HEK293 (cell line): ENCODE data around the gene RPUSD4.

Experiments used
- ATF2 ChIP-seq: fragments of 450-650 bp; formaldehyde crosslinking; IDR thresholded peaks from 2 replicates; pipeline ENCODE4 v1.5.1; 2016; ENCODE audit warnings: missing biosample characterization, missing genetic modification characterization, low read depth
- KLF1 ChIP-seq: fragments of 450-650 bp; formaldehyde crosslinking; IDR thresholded peaks from 2 replicates; pipeline ENCODE4 v1.5.1; 2016; ENCODE audit warnings: missing biosample characterization, missing genetic modification characterization
- KLF8 ChIP-seq: fragments of 450-650 bp; formaldehyde crosslinking; IDR thresholded peaks from 2 replicates; pipeline ENCODE4 v1.5.1; 2016; ENCODE audit warnings: missing biosample characterization, missing genetic modification characterization
- REPIN1 ChIP-seq: fragments of 450-650 bp; formaldehyde crosslinking; IDR thresholded peaks from 2 replicates; pipeline ENCODE4 v1.5.1; 2017; ENCODE audit warnings: missing biosample characterization, missing genetic modification characterization, low read depth
- SP3 ChIP-seq: fragments of 450-650 bp; formaldehyde crosslinking; IDR thresholded peaks from 2 replicates; pipeline ENCODE4 v1.5.1; 2016; ENCODE audit warnings: missing biosample characterization, missing genetic modification characterization
- ZBTB1 ChIP-seq: fragments of 450-650 bp; formaldehyde crosslinking; IDR thresholded peaks from 2 replicates; pipeline ENCODE4 v1.5.1; 2016; ENCODE audit warnings: missing biosample characterization, missing genetic modification characterization
- ZBTB20 ChIP-seq: fragments of 450-650 bp; formaldehyde crosslinking; IDR thresholded peaks from 2 replicates; pipeline ENCODE4 v1.5.1; 2016; ENCODE audit warnings: missing biosample characterization, missing genetic modification characterization
- ZBTB44 ChIP-seq: fragments of 450-650 bp; IDR thresholded peaks from 2 replicates; pipeline ENCODE4 v1.5.1; 2018; ENCODE audit warnings: missing biosample characterization, mild to moderate bottlenecking, missing genetic modification characterization
- ZFP69B ChIP-seq: fragments of 450-650 bp; formaldehyde crosslinking; IDR thresholded peaks from 2 replicates; pipeline ENCODE4 v1.5.1; 2016; ENCODE audit warnings: missing biosample characterization, missing genetic modification characterization
- ZNF114 ChIP-seq: fragments of 450-650 bp; formaldehyde crosslinking; IDR thresholded peaks from 2 replicates; pipeline ENCODE4 v1.5.0; 2017; ENCODE audit warnings: missing biosample characterization, missing genetic modification characterization
- ZNF157 ChIP-seq: fragments of 450-650 bp; formaldehyde crosslinking; IDR thresholded peaks from 2 replicates; pipeline ENCODE4 v1.5.1; 2016; ENCODE audit warnings: missing biosample characterization, missing genetic modification characterization
- ZNF16 ChIP-seq: fragments of 450-650 bp; formaldehyde crosslinking; IDR thresholded peaks from 2 replicates; pipeline ENCODE4 v1.5.1; 2016; ENCODE audit warnings: low read depth, missing biosample characterization, missing genetic modification characterization
- ZNF221 ChIP-seq: fragments of 450-650 bp; formaldehyde crosslinking; IDR thresholded peaks from 2 replicates; pipeline ENCODE4 v1.5.1; 2017; ENCODE audit warnings: missing biosample characterization, missing genetic modification characterization, borderline replicate concordance
- ZNF23 ChIP-seq: fragments of 450-650 bp; formaldehyde crosslinking; IDR thresholded peaks from 2 replicates; pipeline ENCODE4 v1.5.1; 2016; ENCODE audit warnings: missing biosample characterization, missing genetic modification characterization, borderline replicate concordance
- ZNF280D ChIP-seq: fragments of 450-650 bp; formaldehyde crosslinking; IDR thresholded peaks from 2 replicates; pipeline ENCODE4 v1.5.1; 2016; ENCODE audit warnings: missing biosample characterization, missing genetic modification characterization
- ZNF311 ChIP-seq: fragments of 450-650 bp; formaldehyde crosslinking; IDR thresholded peaks from 2 replicates; pipeline ENCODE4 v1.5.1; 2017; ENCODE audit warnings: missing biosample characterization, missing genetic modification characterization, borderline replicate concordance
- ZNF366 ChIP-seq: fragments of 450-650 bp; formaldehyde crosslinking; conservative IDR thresholded peaks from 2 replicates; pipeline ENCODE4 v1.5.1; 2016; ENCODE audit warnings: missing biosample characterization, missing genetic modification characterization
- ZNF433 ChIP-seq: fragments of 450-650 bp; formaldehyde crosslinking; IDR thresholded peaks from 2 replicates; pipeline ENCODE4 v1.5.1; 2016; ENCODE audit warnings: missing biosample characterization, missing genetic modification characterization, low read depth
- ZNF473 ChIP-seq: fragments of 450-650 bp; formaldehyde crosslinking; IDR thresholded peaks from 2 replicates; pipeline ENCODE4 v1.5.1; 2017; ENCODE audit warnings: missing biosample characterization, missing genetic modification characterization
- ZNF560 ChIP-seq: fragments of 450-650 bp; formaldehyde crosslinking; IDR thresholded peaks from 2 replicates; pipeline ENCODE4 v1.5.1; 2017; ENCODE audit warnings: missing biosample characterization, missing genetic modification characterization, borderline replicate concordance
- ZNF580 ChIP-seq: fragments of 450-650 bp; formaldehyde crosslinking; IDR thresholded peaks from 2 replicates; pipeline ENCODE4 v1.5.1; 2016; ENCODE audit warnings: missing biosample characterization, missing genetic modification characterization
- ZNF585B ChIP-seq: fragments of 450-650 bp; formaldehyde crosslinking; IDR thresholded peaks from 2 replicates; pipeline ENCODE4 v1.5.1; 2016; ENCODE audit warnings: missing biosample characterization, missing genetic modification characterization
- ZNF626 ChIP-seq: fragments of 450-650 bp; sonication (Bioruptor Pico); formaldehyde crosslinking; IDR thresholded peaks from 2 replicates; pipeline ENCODE4 v1.5.1; 2018; ENCODE audit warnings: missing biosample characterization, missing genetic modification characterization, inconsistent platforms
- ZNF707 ChIP-seq: fragments of 450-650 bp; formaldehyde crosslinking; IDR thresholded peaks from 2 replicates; pipeline ENCODE4 v1.5.1; 2016; ENCODE audit warnings: missing biosample characterization, missing genetic modification characterization
- ZNF747 ChIP-seq: fragments of 450-650 bp; formaldehyde crosslinking; IDR thresholded peaks from 2 replicates; pipeline ENCODE4 v1.5.1; 2016; ENCODE audit warnings: missing biosample characterization, missing genetic modification characterization
- ZNF768 ChIP-seq: fragments of 450-650 bp; formaldehyde crosslinking; IDR thresholded peaks from 2 replicates; pipeline ENCODE4 v1.5.1; 2018; ENCODE audit warnings: missing biosample characterization, mild to moderate bottlenecking, missing genetic modification characterization
- ZNF777 ChIP-seq: fragments of 450-650 bp; formaldehyde crosslinking; IDR thresholded peaks from 2 replicates; pipeline ENCODE4 v1.5.1; 2017; ENCODE audit warnings: missing biosample characterization, missing genetic modification characterization, borderline replicate concordance
- TF ChIP-seq, protein P1 (sequence below): IDR thresholded peaks from 2 replicates; pipeline ENCODE4 v1.6.1; 2011; ENCODE audit warnings: mild to moderate bottlenecking, low read depth, low read length, borderline replicate concordance

RPUSD4 gene

DNA sequence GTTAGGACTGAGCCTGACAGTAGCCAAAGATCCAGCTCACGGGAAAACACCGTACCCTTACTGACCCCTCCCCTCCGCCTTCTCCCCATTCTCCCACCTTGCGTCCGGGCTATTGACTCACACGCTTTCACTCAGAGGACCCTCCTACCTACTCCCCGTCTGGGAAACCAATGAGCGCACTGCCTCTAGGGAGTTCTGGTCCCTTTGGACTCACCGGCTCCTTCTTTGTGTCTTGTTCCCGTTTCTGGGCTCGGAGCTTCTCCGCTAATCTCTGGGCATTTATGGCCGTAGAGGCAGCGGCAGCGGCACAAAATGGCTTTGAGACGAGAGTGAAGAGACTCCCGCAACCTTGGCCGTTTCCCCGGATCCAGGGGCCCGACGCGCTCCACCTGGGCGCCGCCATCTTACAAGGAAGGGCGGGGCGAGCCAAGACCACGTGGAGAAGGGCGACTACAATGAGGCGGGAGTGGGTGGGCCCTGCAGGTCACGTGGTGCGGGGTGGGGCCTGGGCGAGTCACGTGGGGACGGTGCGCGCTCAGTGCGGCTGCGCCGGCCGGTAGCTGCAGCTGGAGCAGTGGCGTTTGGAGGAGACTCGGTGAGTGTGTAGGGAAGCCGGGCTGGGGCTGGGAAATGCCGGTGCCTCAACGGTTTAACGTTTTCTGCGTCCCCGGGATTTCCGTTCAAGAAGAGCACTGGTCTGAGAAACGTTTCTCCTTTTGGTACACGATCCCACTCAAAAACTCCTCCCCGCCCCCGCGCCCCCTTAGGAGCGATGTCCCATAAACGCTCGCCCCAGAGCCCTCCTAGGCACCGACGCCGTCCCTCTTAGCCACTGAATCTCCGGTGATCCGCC is at the start of gene RPUSD4, which contains the start of gene FAM118B (continued):
- TF ChIP-seq ZNF280D (tag by site-specific recombination) (no peak), ZNF366 (no peak), KLF1 (tag by site-specific recombination) (peak; percentile 94), ZNF585B (no peak), KLF8 (tag by site-specific recombination) (peak; percentile 96), ZNF777 (tag by site-specific recombination) (peak; percentile 27; the same call in 1 of the 2 replicates), ZFP69B (tag by site-specific recombination) (peak; percentile 86), ZNF473 (tag by site-specific recombination) (no peak), ZBTB20 (tag by site-specific recombination) (no peak), ZNF560 (tag by site-specific recombination) (no peak), ZNF747 (no peak), ZNF580 (tag by site-specific recombination) (no peak), ZBTB1 (no peak), ATF2 (tag by site-specific recombination) (no peak), ZNF221 (tag by site-specific recombination) (no peak), REPIN1 (tag by site-specific recombination) (no peak), ZNF114 (tag by site-specific recombination) (no peak), ZNF707 (tag by site-specific recombination) (no peak), ZNF311 (tag by site-specific recombination) (no peak), SP3 (tag by site-specific recombination) (peak; percentile 96), ZNF157 (no peak), ZNF768 (tag by site-specific recombination) (no peak), ZNF16 (no peak), ZBTB44 (tag by site-specific recombination) (no peak), ZNF626 (no peak), ZNF23 (tag by site-specific recombination) (no peak), ZNF433 (no peak)
- TF ChIP-seq, protein P1, sequence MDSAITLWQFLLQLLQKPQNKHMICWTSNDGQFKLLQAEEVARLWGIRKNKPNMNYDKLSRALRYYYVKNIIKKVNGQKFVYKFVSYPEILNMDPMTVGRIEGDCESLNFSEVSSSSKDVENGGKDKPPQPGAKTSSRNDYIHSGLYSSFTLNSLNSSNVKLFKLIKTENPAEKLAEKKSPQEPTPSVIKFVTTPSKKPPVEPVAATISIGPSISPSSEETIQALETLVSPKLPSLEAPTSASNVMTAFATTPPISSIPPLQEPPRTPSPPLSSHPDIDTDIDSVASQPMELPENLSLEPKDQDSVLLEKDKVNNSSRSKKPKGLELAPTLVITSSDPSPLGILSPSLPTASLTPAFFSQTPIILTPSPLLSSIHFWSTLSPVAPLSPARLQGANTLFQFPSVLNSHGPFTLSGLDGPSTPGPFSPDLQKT = no peak
